Left renal cortex interstitium (tissue), 4 donors: ENCODE results near the gene CALHM3. TPM values are rescaled to one million over a fixed set of nuclear protein-coding genes. Genes with fewer than 3 reads are reported as not detected.
"Not testable (repeated sequence)": the region's sequence is repeated elsewhere in the genome, so short reads cannot be mapped to it uniquely, and the experiment has no call there.

Experiments used
- DNase-seq, 4 donors: peaks; one replicate each; pipeline ENCODE4 v3.0.0-alpha.2; 2013; ENCODE audit warnings: low read depth in 4 of 4, low spot score in 2 of 4, missing footprints in 1 of 4
- polyA plus RNA-seq, 4 donors: library from polyadenylated mRNA; unstranded; fragments of 120-200 nt; gene quantifications; one replicate each; pipeline ENCODE4 v1.2.1, GENCODE V29; 2013; ENCODE audit not compliant: insufficient read length in 4 of 4

The CALHM3 gene, protein sequence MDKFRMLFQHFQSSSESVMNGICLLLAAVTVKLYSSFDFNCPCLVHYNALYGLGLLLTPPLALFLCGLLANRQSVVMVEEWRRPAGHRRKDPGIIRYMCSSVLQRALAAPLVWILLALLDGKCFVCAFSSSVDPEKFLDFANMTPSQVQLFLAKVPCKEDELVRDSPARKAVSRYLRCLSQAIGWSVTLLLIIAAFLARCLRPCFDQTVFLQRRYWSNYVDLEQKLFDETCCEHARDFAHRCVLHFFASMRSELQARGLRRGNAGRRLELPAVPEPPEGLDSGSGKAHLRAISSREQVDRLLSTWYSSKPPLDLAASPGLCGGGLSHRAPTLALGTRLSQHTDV
- polyA plus RNA-seq: not detected

DNA sequence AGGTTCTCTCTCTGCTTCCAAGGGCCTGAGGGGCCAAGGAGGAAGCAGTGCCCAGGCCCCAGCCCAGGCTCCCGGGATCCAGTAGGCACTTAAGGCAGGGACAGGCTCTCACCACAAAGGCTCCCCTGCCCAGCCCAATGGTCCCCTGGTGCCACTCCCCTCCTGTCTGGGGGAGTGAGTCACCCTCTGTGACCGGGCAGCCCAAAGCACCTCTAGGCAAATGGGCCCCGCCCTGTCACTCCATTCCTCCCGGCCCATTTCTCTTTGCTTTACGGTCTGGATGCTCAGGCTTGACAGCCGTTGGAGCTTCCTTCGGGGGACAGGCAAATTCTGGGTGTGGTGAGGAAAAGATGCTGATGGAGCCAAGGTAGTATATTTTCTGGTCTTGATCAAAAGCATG, at the start of gene CALHM3:
CALHM3 (minus strand) TSS at position 106 of the 400 bp plus-strand sequence. CDS start 208 bp downstream, outside the sequence.
- no peak for DNase-seq

DNA sequence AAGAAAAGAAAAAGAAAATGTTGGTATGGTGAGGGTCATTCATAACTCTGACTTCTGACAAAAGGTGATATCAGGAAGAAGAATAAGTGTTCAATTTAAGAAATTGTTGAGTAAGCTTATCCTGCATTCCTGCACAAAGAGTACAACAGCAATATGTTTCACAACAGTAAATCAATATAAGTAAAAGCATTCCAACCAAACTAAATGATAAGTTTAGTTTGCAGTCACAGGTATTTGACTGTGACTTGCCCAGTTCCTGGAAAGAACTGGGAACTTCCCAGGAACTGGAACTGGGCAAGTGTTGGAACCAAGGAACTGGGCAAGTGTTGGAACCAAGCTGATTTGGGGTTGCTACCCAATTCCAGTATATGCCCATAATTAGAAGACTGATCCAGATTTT, 49.5 kb upstream of the CALHM3 start:
- no peak for DNase-seq

DNA sequence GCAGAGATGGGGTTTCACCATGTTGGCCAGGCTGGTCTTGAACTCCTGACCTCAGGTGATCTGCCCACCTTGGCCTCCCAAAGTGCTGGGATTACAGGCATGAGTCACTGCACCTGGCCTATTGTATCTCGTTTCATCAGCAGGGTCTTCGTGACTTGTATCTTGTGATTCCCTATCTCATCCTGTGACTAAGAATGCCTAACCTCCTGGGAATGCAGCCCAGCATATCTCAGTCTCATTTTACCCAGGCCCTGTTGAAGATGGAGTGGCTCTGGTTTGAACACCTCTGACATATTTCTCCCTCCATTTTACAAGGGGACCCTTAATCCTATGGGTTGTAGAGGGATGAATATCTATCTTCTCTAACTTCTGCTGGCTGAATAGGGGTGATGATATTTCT, 48.4 kb upstream of the CALHM3 start:
- not testable (repeated sequence) for DNase-seq

DNA sequence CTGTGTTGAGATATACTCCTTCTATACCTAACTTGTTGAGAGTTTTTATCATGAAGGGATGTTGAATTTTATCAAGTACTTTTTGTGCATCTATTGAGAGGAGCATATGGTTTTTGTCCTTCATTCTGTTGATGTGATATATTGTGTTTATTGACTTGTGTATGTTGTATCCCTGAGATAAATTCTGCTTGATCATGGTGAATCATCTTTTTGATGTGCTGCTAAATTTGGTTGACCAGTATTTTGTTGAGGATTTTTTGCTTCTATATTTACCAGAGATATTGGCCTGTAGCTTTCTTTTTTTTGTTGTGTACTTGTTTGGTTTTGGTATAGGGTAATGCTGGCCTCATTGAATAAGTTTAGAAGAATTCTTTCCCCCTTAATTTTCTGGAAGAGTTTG, 46.9 kb upstream of the CALHM3 start:
- DNase-seq: no peak

DNA sequence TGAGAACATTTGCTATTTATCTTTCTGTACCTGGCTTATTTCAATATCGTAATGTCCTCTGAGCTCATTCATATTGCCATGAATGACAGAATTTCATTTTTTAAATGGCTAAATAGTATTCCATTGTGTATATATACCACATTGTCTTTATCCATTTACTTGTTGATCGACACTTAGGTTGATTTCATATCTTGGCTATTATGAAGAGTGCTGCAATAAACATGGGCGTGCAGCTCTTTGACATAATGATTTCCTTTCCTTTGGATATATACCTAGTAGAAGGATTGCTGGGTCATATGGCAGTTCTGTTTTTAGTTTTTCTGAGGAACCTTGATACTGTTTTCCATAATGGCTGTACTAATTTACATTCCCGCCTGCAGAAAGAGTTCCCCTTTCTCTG, 44.6 kb upstream of the CALHM3 start:
- DNase-seq: no peak

DNA sequence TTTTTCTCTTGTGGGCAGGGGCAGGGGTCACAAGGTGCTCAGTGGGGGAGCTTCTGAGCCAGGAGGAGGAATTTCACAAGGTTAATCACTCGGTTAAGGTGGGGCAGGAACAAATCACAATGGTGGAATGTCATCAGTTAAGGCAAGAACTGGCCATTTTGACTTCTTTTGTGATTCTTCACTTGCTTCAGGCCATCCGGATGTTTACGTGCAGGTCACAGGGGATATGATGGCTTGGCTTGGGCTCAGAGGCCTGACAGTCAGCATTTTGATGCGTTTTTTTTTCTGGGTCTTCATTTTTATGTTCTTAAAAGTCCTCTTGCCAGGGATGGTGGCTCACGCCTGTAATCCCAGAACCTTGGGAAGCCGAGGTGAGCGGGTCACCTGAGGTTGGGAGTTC, 43.0 kb upstream of the CALHM3 start:
- not testable (repeated sequence) for DNase-seq

DNA sequence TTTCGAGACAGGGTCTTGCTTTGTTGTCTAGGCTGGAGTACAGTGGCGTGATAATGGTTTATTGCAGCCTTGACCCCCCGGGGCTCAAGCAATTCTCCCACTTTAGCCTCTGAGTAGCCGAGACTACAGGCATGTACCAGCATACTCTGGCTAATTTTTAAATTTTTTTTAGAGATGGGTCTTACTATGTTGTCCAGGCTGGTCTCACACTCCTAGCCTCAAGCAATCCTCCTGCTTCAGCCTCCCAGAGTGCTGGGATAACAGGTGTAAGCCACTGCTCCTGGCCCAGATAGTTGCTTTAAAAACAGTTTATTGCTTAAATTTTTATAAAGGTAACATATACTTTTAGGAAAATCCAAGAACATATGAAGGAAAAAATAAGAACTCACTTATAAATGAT, 40.8 kb upstream of the CALHM3 start:
- DNase-seq: no peak

DNA sequence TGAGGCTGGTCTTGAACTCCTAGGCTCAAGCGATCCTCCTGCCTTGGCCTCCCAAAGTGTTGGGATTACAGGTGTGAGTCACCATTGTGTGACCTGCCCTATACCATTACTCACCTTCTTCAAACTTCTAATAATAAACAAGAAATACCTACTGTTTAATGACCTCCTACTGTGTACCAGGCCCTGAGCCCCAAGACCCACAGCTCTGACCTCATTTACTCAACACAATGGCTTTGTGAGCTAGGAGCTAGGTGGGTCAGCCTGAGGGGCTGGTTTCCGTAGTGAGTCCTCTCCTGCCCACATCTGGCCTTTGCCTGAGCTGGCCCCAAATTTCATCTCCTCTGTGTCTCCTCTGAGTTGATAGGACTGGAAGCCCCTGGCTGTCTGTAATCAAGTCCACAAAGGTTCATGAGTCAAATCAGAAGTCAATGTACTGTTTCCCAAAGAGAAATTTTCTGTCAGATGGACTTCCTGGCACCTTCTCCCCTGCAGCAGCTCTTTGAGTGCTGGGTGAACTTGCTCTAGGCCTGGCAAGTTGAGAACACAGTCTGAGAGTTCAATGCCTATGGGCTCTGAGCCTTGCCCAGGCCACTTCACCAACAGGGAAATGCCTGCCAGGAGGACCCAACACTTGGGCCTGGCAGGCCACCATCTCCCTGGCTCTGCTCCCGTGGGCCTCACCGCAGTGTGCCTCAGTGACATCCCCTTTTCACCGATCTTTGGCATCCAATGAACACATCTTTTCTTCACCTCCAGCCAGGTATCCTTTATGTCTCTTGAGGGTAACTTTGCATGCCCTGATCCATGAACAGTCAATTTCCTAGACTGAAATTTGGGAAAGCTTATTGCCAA, 38.4 kb upstream of the CALHM3 start:
- no peak for DNase-seq

DNA sequence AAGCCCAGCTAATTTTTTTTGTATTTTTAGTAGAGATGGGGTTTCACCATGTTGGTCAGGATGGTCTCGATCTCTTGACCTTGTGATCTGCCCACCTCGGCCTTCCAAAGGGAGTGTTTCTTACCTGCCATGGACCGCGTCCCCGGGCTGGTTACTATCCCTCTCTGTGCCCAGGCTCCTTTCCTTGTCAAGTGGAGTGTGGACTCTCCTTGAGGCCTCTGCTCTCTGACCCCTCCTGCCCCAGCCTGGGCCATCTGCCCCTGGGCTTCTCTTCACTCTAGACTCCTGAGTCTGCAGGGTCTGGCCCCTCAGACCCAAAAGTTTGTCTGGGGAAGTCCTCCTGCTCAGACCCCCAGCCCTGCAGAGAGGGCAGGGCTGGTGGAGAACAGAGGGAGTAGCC, 35.2 kb upstream of the CALHM3 start:
- DNase-seq: no peak

DNA sequence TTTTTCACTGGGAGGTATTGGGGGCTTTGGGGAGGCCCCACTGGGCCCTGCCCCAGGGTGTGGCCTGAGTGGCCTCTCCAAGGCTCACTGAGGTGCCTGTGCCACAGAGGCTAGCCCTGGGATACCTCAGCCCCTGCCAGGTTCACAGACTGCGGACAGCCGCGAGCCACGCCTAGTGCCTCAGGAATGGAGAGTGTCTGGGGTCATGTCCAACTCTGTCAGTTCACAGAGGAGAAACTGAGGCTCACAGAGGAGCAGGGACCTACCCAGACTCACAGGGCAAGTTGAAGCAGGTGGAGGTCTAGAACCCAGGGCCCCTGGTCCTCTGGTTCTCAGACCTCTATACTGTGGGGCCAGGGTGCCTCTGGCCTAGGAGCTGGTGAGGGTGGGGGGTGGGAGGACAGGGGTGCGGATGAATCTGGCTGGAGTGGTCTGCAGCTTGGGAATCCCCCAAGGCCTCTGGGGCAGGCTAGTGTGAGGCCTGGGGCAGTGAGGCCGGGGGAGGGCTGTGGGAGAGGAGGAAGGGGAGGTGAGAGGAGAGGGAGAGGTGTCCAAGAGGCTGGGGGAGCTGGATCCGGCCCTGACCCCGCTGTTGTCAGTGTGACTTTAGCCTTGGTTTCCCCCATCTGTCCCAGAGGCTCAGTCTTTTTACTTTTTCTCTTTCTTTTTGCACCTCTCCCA, 34.5 kb upstream of the CALHM3 start:
- no peak for DNase-seq

DNA sequence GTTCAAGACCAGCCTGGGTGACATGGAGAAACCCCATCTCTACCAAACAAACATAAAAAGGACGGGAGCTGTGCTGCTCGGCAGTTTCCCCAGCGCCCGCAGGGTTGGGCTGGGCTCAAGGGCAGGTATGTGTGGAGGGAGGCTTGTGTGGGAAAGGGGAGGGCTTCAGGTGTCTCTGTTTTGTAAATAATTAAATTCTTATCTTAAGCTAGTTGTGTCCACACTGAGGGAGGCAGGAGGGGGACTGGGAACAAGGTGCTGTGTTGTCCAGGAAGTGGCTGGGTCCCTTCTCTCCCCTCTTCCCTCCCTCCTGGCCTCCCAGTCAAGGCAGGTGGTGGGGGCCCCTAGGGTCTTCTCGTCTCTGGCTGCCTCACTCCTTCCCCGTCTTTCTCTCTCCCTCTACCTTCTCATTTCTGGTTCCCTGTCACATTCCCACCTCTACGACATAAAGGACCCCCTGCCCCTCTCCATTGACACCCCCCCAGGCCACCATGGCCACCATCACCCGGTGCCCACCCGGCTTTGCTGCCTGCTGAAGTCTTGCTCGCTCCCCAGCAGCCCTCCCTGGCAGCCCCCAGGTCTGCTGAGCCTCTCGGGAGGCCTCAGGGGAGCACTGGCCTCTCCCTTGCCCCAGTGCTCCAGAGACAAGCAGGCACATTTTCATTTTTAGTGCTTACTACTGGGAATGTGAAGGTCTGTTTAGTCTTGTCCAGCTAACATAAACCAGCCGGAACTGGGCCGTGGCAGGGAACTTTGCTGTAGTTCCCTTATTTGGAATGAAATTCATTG, 33.7 kb upstream of the CALHM3 start:
- DNase-seq: no peak

DNA sequence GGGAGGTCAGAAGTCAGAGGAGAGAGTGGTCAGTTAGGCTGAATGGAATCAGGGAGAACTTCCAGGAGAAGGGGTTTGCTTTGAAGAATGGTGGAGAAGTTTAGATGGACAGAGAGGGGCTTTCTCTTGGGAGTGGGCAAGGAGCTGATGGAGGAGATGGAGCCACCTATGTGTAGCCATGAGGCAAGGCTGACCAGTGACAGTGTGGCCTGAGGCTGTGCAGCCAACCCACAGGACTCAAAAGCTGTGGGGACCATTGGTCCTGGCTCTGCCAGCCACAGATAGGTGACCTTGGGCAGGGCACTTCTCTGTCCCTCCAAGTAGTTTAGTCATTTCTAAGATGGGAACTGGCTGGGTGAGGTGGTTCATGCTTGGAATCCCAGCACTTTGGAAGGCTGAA, 33.1 kb upstream of the CALHM3 start:
- DNase-seq: no peak

DNA sequence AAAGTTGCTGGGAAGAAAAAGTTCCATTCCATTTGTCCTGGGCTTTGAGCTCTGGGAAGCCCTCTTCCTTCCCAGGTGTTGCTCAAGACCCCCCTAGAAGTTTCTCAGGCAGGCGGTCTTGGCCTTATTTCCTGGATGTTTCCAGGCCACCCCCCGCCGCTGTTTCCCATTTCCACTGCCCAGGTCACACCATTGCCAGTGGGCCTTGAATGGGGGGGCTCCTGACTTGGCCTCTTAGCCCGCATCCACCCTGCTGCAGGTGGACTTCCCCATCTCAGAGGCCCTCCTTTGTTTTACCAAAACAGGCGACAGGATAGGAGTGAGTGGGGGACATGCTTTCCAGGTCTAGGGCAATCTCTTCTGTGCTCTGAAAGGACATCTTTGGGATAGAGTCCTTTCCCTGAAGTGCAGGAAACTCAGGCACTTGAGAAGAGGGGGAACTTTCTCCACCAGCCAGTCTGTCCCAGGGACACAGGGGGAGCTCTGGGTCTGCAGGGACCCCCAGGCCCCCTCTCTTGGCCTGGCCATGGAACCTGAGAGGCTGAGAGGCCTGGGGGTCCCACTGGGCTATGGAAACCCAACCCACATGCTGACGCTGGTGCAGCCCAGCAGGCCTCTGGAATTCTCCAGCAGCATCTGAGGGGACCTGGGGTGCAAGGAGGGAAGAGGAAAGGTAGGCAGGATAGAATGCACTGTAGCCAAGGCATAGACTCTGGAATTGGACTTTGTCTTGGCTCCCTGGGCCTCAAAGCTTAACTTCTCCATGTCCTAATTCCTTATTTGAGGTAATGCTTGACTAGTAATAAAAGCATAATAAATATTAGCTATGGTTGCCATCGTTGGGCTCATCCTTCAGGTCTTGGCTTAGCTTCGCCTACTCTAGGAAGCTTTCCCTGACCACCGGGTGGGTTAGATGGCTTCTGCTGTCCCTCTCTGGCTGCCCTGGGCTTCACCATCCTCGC, 32.0 kb upstream of the CALHM3 start:
- no peak for DNase-seq

DNA sequence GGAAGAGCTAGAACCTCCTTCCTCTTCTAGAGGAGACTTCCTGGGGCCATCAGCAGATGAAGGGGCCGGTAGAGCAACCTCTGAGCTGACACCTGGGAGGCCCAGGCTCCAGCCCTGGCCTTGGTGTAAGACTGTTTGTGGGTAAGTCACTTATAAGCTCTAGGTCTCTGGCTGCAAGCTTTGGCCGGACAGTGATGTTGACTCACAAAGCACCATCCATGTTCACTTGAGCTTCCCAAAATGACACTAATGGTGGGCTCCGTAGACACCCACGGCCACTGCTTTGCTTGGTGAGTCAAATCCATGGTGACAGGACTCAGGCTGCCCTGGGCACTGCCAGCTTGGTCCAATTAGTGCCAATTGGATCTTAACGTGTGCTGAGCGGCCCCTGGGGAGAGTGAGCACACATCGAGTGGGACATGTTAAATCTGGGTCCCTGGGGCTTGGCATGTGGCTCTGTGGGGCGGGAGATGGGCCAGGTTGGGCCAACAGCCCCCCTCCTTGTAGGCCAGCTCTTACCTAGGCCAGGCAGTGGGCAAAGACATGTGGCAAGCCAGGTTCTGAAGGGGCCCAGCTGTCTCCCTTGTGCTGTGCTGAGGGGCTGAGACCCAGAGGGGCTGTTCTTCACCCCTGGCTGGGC, 31.1 kb upstream of the CALHM3 start:
- DNase-seq: no peak

DNA sequence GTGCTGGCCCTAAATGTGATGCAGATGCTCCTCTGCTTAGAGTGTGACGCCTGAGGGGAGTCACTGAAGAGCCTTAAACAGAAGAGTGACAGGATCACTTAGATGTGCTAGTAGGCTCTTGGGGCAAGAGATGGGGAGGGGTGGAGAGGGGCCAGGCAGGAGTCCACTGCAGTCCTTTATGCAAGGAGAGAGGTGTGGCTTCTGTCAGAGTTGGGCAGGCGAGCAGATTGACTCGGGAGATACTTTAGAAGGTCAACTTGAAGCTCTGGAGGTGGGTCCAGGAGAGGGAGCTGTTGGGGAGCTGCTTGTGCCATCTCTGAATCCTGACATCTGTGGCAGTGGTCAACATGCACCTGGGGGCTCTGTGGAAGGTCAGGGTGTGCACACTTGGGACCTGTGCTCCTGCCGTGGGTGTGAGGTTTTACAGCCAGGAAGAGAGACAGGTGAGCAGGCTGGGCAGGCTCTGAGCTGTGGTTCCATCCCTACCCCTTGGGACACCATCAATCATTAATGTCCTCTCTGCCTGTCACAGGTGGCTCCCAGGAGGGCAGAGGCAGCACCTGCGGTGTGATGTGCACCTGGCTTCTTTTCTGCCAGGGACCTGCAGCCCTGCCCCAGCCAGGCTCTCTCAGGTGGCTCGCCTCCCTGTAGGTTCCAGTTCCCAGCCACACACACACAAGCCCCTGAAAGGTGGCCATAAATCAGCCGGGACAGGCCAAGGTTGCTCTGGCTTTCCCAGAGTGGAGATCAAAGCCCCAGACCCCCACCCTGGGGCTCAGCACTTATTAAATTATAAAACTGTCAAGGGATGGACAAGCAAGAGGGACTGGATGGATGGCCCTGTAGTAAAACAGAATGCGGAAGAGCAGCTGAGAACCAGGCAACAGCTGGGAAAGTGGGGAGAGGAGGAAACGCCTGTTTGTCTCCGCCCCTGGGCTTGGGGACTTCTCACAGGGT, 28.5 kb upstream of the CALHM3 start:
- no peak for DNase-seq

DNA sequence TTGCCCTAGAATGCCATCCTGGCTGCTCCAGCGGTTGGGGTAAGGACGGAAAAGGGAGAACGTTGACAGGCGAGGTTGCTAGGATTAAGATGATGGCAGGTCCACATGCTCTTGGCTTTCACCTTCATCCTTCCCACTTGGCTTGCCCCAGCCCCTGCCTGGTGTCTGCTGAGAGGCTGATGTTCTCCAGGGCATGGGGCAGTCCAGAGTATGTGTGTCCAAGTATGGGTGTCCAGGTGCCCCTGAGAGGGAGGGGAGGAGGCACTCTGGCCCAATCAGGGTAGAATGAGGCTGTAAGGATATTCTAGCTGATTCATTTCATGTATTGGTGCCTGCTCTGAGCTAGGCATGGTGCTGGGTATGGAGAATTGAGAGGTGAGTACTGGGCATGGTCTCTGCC, 27.0 kb upstream of the CALHM3 start:
- no peak for DNase-seq

DNA sequence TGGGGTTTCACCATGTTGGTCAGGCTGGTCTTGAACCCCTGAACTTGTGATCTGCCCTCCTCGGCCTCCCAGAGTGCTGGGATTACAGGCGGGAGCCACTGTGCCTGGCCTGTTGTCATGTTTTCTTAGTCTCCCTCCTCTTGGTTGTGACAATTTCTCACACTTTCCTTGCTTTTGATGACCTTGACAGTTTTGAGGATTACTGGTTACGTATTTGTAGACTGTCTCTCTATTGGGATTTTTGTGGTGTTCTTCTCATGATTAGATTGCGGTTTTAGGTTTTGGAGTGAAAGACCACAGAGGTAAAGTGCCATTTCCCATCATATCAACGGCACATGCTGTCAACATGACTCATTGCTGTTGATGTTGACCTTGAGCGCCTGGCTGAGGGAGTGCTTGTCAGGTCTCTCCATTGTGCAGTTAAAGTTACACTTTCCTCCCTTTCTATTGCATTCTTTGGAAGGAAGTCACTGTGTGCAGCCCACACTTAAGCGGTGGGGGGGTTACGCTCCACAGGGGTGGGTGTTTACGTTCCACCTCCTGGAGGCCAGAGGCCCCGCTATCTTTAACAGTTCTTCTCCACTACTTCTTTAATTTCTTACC, 25.2 kb upstream of the CALHM3 start:
- DNase-seq: peak in 2 of 4 donors; percentile 61 to 63
